CD4-positive, alpha-beta T cell treated with Interleukin-6 for 4 hours (primary cell): ENCODE measurements around the gene AP5S1.
"Not testable (repeated sequence)": the region's sequence is repeated elsewhere in the genome, so short reads cannot be mapped to it uniquely, and the experiment has no call there.

Source experiments
- DNase-seq: peaks from one replicate; pipeline ENCODE4 v3.0.0-alpha.2; 2020; ENCODE audit warnings: mixed read lengths

The AP5S1 gene

GRCh38 chr20:3820048-3820900, at the start of gene AP5S1:
AP5S1 (plus strand) TSS chr20:3820547; CDS start chr20:3822118, 1,571 bp downstream.
- DNase-seq: peak; percentile 92

- no peak for DNase-seq
Measured at GRCh38 chr20:3771552-3772058, 48.7 kb upstream of the AP5S1 start.

GRCh38 chr20:3775457-3776108, 44.8 kb upstream of the AP5S1 start:
- DNase-seq: no peak

GRCh38 chr20:3777381-3777715, 43.0 kb upstream of the AP5S1 start:
- DNase-seq: no peak

GRCh38 chr20:3777716-3778629, 42.4 kb upstream of the AP5S1 start:
- DNase-seq: peak; percentile 64

- no peak for DNase-seq
Measured at GRCh38 chr20:3778976-3779375, 41.4 kb upstream of the AP5S1 start.

GRCh38 chr20:3781153-3781910, 39.0 kb upstream of the AP5S1 start, which contains the start of gene SPEF1:
SPEF1 (minus strand) TSS chr20:3781448; CDS start chr20:3781287, 161 bp downstream.
- peak; percentile 51 for DNase-seq

GRCh38 chr20:3782597-3782996, 37.8 kb upstream of the AP5S1 start:
- DNase-seq: no peak

GRCh38 chr20:3783068-3783489, 37.3 kb upstream of the AP5S1 start:
- no peak for DNase-seq

- no peak for DNase-seq
Measured at GRCh38 chr20:3783511-3784195, 36.7 kb upstream of the AP5S1 start.

- no peak for DNase-seq
Measured at GRCh38 chr20:3784216-3784853, 36.0 kb upstream of the AP5S1 start.

GRCh38 chr20:3784863-3785239, 35.5 kb upstream of the AP5S1 start:
- no peak for DNase-seq

- no peak for DNase-seq
Measured at GRCh38 chr20:3785240-3786125, 34.9 kb upstream of the AP5S1 start.

- DNase-seq: peak; percentile 62
Measured at GRCh38 chr20:3786126-3786484, 34.2 kb upstream of the AP5S1 start.

GRCh38 chr20:3786665-3787323, 33.6 kb upstream of the AP5S1 start, which contains the start of gene CENPB:
CENPB (minus strand) TSS chr20:3786740; CDS start chr20:3786483, 257 bp downstream.
- DNase-seq: peak; percentile 92

- no peak for DNase-seq
Measured at GRCh38 chr20:3787324-3788014, 32.9 kb upstream of the AP5S1 start.

GRCh38 chr20:3788685-3789155, 31.6 kb upstream of the AP5S1 start:
- no peak for DNase-seq

- not testable (repeated sequence) for DNase-seq
Measured at GRCh38 chr20:3789201-3789600, 31.1 kb upstream of the AP5S1 start.
